HT-29 (cell line): Measurements from ENCODE around the gene HLA-DOA. TPM values are rescaled to one million over a fixed set of nuclear protein-coding genes. Genes with fewer than 3 reads are reported as not detected.

ENCODE experiments used
- DNase-seq: peaks from one replicate; pipeline ENCODE4 v3.0.0-alpha.2; 2015; ENCODE audit warnings: low spot score
- total RNA-seq: library from RNA; depleted of rRNA; stranded (reverse); fragments of >200 nt; shearing (Covaris generic); gene quantifications from 2 replicates; pipeline ENCODE4 v1.2.3, GENCODE V29; 2014

HLA-DOA gene
- total RNA-seq, 1 experiment from 2014 or later = 0.23 TPM

DNA sequence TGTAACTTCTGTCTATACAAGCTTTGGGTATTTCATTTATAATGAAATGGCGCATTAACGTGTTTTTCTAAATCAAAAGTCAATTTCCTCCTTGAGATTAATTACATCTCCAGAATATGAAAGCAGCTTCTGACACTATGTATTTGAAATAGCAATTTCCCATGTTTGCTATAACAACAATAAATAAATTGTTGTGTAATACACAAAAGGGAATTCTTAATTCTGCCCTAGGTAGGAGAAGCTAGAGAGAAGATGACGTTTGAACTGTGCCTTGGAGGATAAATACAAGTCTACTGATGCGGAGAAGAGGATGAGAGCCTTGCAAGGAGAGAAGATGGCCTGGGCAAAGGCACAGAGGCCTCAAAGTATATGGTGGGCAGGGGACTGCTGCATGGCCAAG, 7.6 kb upstream of the HLA-DOA start:
- DNase-seq = no peak

DNA sequence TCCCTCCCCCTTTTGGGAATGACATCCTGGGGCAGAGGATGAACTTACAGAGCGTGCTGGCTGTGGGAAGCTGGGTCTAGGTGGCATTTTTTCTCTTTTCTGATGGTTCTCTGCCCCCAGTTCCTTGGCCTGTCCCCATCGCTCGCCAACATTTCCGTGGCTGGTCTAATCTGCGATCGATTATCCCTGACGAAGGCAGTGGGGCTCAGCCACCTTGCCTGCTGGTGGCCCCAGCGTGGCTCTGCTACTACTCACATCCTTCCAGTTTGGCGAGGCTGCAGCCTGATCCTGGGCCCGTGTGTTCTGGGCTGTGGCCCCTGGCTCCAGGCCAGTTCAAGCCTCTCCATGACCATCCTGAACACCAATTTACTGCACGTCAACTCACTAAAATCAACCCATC, 6.4 kb upstream of the HLA-DOA start:
- DNase-seq = no peak

DNA sequence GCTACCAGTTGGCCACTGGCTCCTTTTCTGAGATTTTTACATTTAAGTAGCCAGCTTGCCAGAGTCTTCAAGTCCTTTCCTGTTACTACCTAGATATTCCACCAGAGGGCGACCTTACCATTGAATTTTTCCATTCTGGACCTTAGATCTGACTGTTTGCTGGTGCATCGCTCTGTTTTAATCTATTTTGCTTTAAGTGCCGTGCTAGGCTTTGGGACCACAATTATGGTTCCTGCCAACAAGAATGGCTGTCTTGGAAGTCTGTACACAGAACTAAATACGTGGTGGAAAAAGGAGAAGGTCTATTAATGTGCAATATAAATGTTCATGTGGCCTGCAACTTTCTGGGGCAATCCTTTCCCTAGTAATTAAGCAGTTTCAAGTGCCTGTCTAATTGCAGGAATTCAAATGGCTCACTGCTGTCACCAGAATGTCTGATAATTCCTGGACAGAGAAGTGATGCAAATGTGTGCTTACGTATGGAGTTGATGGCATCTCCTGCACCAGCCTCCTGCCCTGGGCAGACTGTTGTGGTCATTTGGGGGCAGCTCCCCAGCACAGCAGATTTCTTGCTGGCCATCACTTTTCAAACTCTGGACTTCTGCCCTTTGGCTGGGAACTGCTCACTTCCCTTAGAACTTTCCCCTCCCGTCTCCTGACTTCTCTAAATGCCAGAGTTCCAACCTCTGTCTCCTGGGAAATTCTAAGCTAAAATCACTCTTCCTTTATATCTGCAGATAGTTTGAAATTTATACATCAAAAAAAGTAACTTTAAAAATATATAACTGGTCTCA, 5.6 kb upstream of the HLA-DOA start:
- peak; percentile 87 for DNase-seq

DNA sequence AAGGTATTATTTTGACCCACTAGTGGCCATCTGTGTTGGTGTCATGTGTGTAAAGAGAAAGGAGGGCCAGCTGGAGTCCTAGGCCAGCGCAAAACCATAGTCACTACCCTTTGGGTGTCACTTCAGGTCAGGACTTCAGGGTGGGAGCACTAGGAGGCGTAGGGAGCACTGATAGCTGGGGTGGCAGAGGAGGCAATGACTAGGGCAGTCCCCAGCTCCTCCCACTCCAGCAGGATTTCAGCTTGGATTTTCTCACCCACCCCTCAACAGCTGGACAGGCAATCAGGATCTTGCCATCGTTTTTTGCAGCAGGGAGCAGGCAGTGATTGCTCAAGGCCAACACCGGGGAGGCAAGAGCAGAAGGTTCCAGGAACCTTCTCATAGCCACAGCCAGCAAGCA, 4.2 kb upstream of the HLA-DOA start:
- DNase-seq = no peak

DNA sequence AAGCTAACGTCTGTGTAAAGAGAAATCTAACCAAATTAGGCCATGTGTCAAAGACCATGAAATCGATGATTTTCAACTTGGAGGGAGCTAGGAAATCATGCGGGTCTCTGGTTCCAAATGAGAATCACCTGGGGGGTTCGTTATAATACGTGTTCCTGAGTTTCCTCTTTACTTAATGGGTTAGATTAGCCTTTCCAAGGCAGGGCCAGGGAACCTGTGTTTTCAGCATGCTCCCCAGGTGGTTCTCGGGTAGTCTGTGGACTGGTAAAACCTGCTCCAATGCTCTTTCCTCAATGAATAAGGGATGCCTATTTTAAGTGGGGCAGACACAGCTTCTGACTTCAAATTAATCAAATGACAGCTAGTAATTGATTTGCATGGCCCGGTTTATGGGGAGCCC, 965 bp upstream of the HLA-DOA start:
- no peak for DNase-seq

DNA sequence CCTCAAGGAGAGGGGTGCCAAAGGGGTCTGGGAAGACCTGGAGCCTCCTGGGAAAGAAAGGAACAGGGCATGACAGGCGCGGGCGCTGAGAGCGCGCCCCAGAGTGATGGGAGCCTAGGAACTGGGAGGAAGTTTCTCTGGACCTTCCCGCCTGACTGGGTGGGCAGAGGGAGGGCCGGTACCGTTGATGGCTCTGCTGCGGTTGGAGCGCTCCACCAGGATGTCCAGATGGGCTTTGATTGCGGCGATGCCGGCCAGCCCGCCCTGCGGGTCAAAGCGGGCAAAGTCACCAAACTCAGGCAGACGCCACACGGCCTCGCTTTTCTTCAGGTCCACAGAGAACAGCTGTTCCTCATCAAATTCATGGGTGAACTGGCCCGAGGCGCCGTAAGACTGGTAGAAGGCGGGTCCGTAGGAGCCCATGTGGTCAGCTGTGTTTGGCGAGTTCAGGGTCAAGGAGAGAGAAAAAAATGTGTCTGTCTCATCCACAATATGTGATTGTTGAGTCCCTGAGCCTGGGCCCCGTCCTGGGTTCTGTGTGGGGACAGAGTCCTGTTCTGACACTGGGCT, 1.5 kb downstream of the HLA-DOA start:
- DNase-seq = no peak

DNA sequence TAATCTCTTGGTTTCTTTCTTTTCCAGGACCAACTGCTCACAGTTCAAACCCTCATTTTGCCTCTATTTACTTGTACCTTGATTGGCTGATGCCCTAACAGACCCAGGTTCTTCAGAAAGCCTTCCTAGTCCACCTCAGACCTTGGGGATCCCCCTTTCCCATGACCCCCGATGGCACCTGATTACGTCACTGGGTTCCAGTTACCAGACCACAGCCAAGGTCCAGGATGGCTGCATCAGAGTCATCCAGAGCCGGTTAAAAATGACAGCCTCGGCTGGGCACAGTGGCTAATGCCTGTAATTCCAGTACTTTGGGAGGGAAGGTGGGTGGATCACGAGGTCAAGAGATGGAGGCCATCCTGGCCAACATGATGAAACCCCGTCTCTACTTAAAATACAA, 4.5 kb downstream of the HLA-DOA start:
- no peak for DNase-seq

DNA sequence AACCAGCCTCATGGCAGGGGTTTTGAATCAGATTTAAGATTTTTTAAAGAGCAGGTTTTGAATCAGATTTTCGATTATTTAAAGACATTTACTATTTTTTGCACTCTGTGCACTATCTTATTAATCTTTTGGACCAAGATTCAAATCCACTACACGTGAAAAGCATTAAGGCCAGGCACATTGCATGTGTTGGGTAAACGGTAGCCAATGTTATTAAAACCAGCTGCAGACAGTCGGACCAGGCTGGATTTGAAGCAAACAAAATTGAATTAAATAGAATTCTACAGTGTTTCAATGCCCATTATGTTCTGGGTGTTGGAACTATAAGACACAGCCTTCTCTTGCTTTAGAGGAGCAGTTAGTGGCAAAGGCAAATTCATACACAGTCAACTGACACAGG, 7.7 kb downstream of the HLA-DOA start:
- DNase-seq = no peak

DNA sequence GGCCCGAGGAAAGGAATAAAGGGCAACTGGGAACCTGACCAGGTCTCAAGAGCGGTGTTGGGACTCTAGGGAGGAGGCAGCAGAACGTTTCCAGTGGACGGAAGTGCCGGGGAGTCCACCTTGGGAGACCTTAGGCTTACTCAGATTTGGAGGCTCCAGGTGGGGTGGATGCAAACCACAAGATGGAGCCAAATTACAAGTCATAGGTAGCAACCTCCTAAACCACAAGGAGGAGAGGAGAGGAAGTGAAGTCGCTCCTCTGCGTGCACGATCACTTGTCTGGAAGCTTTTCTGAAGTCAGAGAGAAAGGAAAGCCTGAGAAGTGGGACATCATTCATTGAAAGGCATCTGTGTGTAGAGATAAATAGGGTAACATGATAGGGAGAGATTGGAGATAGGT, 9.3 kb downstream of the HLA-DOA start:
- DNase-seq = no peak

DNA sequence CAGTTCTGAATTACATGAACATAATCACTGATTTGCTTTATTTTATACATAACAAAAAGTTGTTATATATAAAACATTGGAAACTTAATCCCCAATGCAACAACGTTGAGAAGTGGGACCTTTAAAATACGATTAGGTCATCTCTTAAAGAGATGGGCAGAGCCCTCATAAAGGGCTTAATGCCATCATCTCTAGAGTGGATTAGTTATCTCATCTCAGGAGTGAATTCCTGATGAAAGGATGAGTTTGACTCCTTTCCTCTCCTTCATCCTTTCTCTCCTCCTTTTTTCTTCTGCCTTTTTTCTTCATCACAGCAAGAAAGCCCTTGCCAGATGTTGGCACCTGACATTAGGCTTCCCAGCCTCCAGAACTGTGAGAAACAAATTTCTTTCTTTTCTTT, 13.9 kb downstream of the HLA-DOA start:
- DNase-seq = no peak

DNA sequence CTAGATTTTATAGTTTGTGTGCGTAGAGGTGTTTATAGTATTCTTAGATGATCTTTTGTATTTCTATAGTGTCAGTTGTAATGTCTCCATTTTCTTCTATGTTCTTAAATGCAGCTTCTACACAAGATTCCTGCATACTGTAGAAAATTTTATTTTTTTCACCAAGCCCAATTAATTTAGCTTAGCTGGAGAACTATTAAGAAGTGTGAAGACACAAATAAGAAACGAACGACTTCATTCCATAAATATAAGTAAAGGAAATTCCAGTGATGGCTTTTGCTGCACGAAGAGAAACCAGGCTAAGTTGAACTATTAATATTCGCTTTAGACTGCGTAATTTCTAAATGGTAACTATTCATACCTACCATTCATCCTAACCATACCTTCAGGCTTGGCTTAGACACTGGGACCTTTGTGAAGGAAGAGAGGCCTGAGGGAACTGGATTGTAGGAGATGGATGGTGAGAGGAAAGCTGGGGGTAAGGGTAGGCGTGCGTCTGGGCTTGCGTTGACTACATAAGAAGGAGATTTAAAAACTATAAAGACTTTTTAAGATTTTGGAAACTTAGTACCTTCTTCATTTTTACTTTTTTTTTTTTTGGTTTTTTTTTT, 15.9 kb downstream of the HLA-DOA start:
- no peak for DNase-seq

DNA sequence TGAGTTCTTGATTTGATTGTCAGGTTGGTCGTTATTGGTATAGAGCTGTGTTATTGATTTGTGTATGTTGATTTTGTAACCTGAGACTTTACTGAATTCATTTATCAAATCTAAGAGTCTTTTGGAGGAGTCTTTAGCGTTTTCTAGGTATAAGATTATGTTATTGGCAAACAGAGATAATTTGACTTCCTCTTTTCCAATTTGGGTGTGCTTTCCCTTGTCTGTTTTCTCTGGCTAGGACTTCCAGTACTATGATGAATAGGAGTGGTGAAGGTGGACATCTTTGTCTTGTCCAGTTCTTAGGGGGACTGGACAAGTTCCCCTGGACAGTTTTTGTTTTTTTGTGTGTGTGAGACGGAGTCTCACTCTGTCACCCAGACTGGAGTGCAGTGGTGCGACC, 17.4 kb downstream of the HLA-DOA start:
- no peak for DNase-seq

DNA sequence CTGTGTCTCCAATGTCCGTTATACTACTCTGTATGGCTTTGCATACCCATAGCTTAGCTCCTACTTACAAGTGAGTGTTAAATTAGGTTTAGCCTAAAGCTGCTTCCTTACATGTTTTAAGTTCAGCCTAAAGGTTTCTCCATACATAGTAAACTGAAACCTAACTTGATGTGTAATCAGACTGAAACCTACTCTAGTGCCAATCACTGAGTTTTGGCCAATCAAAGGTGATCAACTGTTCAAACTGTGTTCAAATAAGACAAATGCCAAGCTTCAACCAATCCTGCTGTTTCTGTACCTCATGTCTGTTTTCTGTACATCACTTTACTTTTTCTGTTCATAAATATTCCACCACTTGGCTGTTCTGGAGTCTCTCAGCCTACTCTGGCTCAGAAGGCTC, 20.0 kb downstream of the HLA-DOA start:
- DNase-seq = no peak

DNA sequence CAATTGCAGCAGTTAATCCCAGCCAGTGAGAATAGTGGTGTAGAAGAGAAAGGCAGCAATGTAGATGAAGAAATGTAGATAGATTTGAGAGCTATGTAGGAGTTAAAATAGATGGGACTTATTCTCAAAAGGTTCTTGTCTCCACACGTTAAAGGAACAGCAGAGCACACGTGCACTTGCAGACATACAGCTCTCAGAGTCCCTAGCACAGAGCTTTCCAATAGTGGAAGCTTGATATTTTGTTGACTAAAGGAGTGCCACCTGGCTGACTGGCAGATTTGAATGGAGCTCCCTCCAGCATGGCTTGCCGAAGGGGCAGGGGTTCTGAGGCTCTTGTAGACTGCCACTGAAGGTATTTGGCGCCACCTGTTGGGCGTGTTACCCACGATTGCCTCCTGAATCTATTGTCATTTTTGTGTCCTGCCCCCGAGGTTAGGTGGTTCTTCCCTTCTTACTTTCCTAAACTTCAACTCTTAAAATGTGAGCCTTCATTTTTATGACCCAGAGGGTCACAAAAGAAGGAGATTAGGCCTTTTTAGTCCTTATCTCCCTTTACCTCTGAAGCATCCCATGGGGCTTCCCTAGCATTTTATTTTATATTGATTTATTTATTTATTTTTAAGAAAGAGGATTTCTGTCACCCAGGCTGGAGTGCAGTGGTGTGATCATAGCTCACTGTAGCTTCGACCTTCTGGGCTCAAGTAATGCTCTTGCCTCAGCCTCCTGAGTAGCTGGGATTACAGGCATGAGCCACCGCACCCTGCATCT, 24.6 kb downstream of the HLA-DOA start:
- DNase-seq = peak; percentile 97

DNA sequence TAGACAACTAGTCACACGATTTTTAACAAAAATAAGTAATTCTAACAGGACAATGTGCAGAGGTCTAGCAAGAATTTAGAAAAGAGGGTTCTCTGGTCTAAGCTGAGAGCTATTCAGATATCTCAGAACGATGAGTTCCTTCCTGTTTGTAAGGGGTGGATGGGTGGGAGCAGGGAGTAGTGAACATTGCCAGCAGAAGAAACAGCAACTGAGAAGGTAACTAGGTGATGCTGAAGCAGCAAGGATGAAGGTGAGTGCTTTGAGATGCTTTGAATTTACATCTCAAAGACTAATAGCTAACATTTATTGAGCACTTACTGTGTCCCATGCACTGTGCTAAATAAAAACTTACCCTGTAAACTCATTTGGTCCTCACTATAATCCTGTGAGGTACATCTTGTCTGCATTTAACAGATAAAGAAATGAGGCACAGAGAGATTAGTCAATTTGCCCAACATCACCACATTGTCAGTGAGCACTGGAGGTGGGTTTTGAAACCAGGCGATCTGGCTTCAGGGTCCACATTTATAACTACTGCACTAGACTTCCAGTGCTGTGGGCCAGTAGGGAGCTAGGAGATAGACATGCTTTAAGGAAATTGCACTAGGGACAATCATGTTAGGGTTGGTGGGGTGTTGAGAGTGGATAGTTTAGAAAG, 25.3 kb downstream of the HLA-DOA start:
- DNase-seq = no peak

DNA sequence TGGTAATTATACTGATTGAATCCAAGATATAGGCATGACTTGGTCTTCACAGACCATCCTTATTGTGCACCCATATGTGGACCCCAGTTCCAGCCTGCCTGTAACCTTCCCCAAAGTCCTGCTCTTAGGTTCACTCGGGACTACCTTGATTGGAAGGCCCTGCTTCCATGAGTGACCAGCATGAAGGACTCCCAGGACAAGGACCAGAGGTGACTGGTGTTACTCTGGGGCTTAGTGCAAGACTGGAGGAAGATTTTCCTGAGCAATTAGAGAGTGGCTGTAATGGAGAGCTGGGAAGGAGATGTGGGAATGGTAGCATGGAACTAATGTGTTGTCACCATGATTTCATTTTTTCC, 25.9 kb downstream of the HLA-DOA start:
- no peak for DNase-seq

DNA sequence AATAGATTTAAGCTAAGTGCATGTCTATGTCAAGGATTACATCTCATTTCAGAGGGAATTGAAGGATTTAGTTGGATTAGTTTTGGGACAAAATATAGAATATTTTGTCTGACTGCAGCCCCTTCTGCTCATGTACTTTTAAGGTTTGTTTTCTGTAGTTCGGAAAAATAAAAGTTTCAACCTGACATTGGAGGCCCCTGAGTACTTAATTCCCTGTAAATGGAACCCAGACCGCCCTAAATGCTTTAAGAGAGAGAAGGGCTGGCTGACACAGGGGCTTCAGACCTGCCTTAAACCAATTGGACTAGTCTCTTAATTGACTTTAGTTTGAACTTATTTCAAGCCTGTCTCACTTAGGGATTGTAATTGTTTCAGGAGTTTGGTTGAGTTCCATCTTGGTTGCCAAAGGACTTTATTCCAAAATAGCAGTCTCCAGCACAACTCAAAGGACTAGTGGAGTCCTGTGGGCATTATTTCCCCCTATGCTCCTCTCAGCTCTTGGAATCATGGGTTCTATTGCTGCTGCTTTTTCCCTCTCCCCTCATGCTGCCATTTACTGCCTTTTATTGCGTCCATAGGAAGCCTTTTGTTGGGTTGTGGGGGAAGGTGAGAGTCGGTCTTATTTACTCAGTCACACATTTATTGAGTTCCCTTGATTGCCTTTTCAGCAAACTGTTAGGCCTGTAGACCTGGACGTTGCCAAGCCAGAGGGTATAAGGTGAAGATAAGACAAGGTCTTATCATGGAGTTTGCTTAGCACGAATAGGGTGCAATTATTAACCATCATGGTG, 26.5 kb downstream of the HLA-DOA start:
- peak; percentile 21 for DNase-seq

DNA sequence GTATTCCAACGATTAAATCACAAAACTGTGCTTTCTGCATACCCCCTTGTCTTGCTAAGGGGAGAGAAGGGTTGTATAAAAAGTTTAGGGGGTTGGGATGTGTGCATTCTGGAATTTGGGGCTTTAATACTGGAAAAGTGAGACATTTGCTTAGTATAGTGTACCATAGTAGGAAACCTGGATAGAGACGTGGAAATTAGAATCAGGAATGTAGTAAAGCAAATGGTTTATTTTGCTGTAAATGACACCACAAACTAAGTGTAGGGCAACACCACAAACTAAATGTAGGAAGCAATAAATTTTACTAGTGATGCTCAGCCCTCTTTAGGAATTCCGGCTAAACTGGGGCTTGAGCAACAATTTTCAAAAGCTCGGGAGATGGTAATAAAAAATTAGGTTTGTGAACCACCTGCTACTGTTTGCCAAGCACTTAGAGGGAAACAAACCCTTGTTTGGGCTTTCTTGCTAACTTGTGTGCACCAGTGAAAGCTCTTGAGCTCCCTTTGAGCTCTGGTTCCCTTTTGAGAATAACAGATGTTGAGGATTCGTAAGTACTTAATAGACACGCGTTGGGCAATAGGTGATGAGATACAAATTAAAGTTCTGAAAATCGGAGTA, 27.2 kb downstream of the HLA-DOA start:
- peak; percentile 46 for DNase-seq

DNA sequence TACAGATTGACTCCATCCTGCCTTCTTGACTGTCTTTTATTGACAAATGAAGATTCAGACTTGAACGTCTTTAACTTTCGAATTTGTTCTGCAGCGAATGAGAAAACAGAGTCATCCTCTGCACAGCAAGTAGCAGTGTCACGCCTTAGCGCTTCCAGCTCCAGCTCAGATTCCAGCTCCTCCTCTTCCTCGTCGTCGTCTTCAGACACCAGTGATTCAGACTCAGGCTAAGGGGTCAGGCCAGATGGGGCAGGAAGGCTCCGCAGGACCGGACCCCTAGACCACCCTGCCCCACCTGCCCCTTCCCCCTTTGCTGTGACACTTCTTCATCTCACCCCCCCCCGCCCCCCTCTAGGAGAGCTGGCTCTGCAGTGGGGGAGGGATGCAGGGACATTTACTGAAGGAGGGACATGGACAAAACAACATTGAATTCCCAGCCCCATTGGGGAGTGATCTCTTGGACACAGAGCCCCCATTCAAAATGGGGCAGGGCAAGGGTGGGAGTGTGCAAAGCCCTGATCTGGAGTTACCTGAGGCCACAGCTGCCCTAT, 28.8 kb downstream of the HLA-DOA start:
- DNase-seq = no peak

DNA sequence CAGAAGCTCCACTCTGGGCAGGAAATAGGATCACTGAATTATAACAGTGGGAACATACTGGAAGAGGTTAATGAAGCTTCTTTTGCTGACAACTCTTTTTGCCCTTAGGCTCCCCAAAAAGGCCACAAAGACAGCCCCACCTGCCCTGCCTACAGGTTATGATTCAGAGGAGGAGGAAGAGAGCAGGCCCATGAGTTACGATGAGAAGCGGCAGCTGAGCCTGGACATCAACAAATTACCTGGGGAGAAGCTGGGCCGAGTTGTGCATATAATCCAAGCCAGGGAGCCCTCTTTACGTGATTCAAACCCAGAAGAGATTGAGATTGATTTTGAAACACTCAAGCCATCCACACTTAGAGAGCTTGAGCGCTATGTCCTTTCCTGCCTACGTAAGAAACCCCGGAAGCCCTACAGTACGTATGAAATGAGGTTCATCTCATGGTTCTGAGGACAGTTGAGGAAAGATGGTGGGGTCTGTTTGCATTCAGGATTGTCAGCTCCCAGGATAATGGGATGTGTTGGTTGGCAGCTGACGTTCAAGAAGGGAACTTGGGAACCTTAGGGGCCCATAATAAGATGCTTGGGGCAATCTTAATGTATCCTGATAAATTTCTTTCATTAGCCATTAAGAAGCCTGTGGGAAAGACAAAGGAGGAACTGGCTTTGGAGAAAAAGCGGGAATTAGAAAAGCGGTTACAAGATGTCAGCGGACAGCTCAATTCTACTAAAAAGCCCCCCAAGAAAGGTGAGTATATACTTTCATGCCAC, 29.5 kb downstream of the HLA-DOA start:
- no peak for DNase-seq
